Mammary epithelial cell (primary cell): ENCODE results near the gene INTU.

Source experiments
- EZH2 ChIP-seq: IDR thresholded peaks from 2 replicates; pipeline ENCODE4 v1.6.1; 2012; ENCODE audit warnings: low read length, inconsistent platforms, borderline replicate concordance
- TF ChIP-seq, protein P1 (sequence below), 2 donors: IDR thresholded peaks in 1 of 2; conservative IDR thresholded peaks in 1 of 2; 2 replicates each; pipeline ENCODE4 v1.5.1; 2011 to 2012; ENCODE audit warnings: inconsistent platforms in 2 of 2, low read length in 2 of 2, mild to moderate bottlenecking in 2 of 2, control low read depth in 1 of 2, low read depth in 1 of 2; ENCODE audit not compliant: insufficient read depth in 1 of 2; ENCODE audit errors: extremely low read depth in 1 of 2

DNA sequence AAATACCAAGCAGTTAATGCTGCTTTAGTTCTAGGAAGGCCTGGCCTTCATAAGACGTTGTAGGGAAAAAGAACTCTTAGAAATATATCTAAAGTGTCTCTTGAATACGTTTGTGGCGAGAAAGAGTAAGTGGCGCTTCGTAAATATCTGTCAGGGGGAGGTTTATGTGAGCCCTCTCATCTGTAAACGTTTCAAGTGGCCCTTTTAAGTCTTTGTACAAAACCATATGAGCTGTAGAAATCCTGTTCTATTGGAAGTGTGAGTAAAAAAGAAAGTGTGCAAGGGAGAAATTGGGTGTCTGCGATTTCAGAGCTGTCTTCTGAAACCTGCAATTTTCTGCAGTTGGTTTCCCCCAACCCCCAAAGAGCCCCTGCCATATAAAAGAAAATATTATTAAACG, 8.6 kb upstream of the INTU start:
- TF ChIP-seq, protein P1, sequence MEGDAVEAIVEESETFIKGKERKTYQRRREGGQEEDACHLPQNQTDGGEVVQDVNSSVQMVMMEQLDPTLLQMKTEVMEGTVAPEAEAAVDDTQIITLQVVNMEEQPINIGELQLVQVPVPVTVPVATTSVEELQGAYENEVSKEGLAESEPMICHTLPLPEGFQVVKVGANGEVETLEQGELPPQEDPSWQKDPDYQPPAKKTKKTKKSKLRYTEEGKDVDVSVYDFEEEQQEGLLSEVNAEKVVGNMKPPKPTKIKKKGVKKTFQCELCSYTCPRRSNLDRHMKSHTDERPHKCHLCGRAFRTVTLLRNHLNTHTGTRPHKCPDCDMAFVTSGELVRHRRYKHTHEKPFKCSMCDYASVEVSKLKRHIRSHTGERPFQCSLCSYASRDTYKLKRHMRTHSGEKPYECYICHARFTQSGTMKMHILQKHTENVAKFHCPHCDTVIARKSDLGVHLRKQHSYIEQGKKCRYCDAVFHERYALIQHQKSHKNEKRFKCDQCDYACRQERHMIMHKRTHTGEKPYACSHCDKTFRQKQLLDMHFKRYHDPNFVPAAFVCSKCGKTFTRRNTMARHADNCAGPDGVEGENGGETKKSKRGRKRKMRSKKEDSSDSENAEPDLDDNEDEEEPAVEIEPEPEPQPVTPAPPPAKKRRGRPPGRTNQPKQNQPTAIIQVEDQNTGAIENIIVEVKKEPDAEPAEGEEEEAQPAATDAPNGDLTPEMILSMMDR (conservative IDR thresholded peaks at IDR 0.05 in 1 of 2, IDR thresholded peaks at IDR 0.05 in 1 of 2; ENCODE audit: extremely low read depth in 1 of 2, insufficient read depth in 1 of 2, low read depth in 1 of 2, low read length in 2 of 2): no peak
- TF ChIP-seq EZH2: no peak
